Neural progenitor cell (in vitro differentiated cells): ENCODE measurements around the gene TMEM253. TPM values are rescaled to one million over a fixed set of nuclear protein-coding genes. Genes with fewer than 3 reads are reported as not detected.

Experiments used
- DNase-seq: peaks from one replicate; pipeline ENCODE4 v3.0.0-alpha.2; 2016; ENCODE audit warnings: low spot score
- H2AFZ ChIP-seq: fragments of 200-600 bp; sonication (generic); replicated peaks from 2 replicates; pipeline ENCODE4 v1.6.1; 2016; ENCODE audit warnings: antibody characterized with exemption
- H3F3A ChIP-seq: fragments of 200-600 bp; sonication (generic); 2 replicates; pipeline ENCODE4 v1.6.1; 2016; ENCODE audit warnings: antibody characterized with exemption, low read depth
- H3K27ac ChIP-seq: fragments of 200-600 bp; sonication (generic); 2 replicates; pipeline ENCODE4 v1.5.1; 2016; ENCODE audit warnings: mild to moderate bottlenecking
- H3K27me3 ChIP-seq: fragments of 200-600 bp; sonication (generic); 2 replicates; pipeline ENCODE4 v1.6.1; 2016; ENCODE audit warnings: mild to moderate bottlenecking, moderate library complexity
- H3K36me3 ChIP-seq: fragments of 200-600 bp; sonication (generic); 2 replicates; pipeline ENCODE4 v1.5.1; 2016
- H3K4me1 ChIP-seq: fragments of 200-600 bp; sonication (generic); 2 replicates; pipeline ENCODE4 v1.6.1; 2016; ENCODE audit warnings: mixed run types
- H3K4me2 ChIP-seq: fragments of 200-600 bp; sonication (generic); 2 replicates; pipeline ENCODE4 v1.6.1; 2016
- H3K4me3 ChIP-seq: fragments of 200-600 bp; sonication (generic); 2 replicates; pipeline ENCODE4 v1.5.1; 2016
- H3K79me2 ChIP-seq: fragments of 200-600 bp; sonication (generic); 2 replicates; pipeline ENCODE4 v1.6.1; 2016; ENCODE audit warnings: low read depth
- H3K9ac ChIP-seq: fragments of 200-600 bp; sonication (generic); 2 replicates; pipeline ENCODE4 v1.6.1; 2016
- H3K9me3 ChIP-seq: fragments of 200-600 bp; sonication (generic); 2 replicates; pipeline ENCODE4 v1.5.1; 2016; ENCODE audit warnings: low read depth
- H4K20me1 ChIP-seq: fragments of 200-600 bp; sonication (generic); 2 replicates; pipeline ENCODE4 v1.6.1; 2016; ENCODE audit warnings: low read depth
- H3K27ac Mint-ChIP-seq: 3 replicates; pipeline ENCODE4 v1.8.0; 2021; ENCODE audit warnings: mixed read lengths
- H3K27me3 Mint-ChIP-seq: 2 replicates; pipeline ENCODE4 v1.8.0; 2022; ENCODE audit warnings: low read depth, mild to moderate bottlenecking, inconsistent platforms, moderate library complexity, mixed read lengths; ENCODE audit not compliant: insufficient read depth
- H3K36me3 Mint-ChIP-seq: 3 replicates; pipeline ENCODE4 v1.8.0; 2021; ENCODE audit warnings: mixed read lengths
- H3K4me1 Mint-ChIP-seq: 3 replicates; pipeline ENCODE4 v1.8.0; 2021; ENCODE audit warnings: mixed read lengths
- H3K4me3 Mint-ChIP-seq: 3 replicates; pipeline ENCODE4 v1.8.0; 2021; ENCODE audit warnings: mild to moderate bottlenecking, moderate library complexity, mixed read lengths
- H3K9me3 Mint-ChIP-seq: 3 replicates; pipeline ENCODE4 v1.8.0; 2020; ENCODE audit warnings: mixed read lengths
- EZH2 ChIP-seq: fragments of 200-600 bp; sonication (generic); IDR thresholded peaks from 2 replicates; pipeline ENCODE4 v1.6.1; 2017; ENCODE audit warnings: antibody characterized with exemption, mild to moderate bottlenecking, moderate library complexity
- EZH2phosphoT487 ChIP-seq: fragments of 200-600 bp; sonication (generic); IDR thresholded peaks from 2 replicates; pipeline ENCODE4 v1.6.1; 2017; ENCODE audit warnings: antibody characterized with exemption
- total RNA-seq: library from RNA; depleted of rRNA; stranded (reverse); fragments of >200 nt; gene quantifications from 2 replicates; pipeline ENCODE4 v1.2.3, GENCODE V29; 2015; ENCODE audit warnings: low replicate concordance
- TF ChIP-seq, protein P1 (sequence below): fragments of 200-600 bp; sonication (generic); IDR thresholded peaks from 2 replicates; pipeline ENCODE4 v1.5.1; 2017; ENCODE audit warnings: antibody characterized with exemption, mild to moderate bottlenecking

Gene TMEM253
- total RNA-seq, 1 donor from 2014 or later: 0.22 TPM

DNA sequence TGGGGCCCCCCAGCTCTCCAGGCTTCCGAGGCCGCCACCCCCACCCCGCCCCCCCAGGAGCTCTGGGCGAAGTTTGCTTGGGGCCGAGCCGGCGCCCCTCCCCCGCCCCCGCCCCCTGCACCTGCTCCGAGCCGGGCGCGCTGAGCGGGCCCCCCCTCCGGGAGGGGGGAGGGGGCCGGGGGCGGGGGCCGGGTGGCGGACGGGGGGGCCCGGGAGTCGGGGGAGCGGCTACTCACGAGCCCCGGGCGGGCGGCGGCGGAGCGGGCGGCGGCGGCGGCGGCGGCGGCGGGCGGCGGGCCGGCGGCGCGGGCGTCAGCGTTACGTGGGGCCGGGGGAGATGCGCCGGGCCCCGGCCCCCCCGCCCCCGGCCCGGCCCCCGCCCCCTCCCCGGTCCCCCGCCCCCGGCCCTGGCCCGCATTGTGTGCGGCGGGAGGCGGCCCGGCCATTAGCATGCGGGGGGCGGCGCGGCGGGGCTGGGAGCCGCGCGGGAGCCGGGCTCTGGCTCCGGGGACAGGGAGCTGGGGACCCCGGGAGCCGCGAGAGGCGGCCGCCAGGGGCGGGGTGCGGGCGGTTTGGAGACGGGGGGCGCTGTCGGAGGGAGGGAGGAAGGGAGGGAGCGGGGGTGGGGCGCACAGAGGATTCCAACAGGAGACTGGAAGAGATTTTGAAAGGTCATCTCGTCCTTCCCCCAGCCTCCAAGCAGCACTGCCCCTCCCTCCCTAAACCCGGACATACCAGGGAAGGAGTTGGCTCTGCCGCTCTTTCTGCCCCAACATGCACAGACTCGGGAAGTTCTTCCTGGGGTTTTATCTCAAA is 2.6 kb upstream of the TMEM253 start, which contains the start of gene ZNF219:
Gene ZNF219, minus strand, starts transcription at position 580 of the 816 bp plus-strand sequence. CDS start 5,064 bp downstream, outside the sequence.
- Histone ChIP-seq H3K36me3 (no peaks in the 10 kb centered on the region), H3K4me1 (peaks cover 54% of the 10 kb centered on the region), H2AFZ (no peak within 1 kb of the TSS), H3K79me2 (peaks cover 73% of the 10 kb centered on the region), H3K9me3 (no peaks in the 10 kb centered on the region), H4K20me1 (peaks cover 30% of the 10 kb centered on the region), H3K9ac (peak within 1 kb of the TSS; percentile 50), H3K4me3 (peak within 1 kb of the TSS; percentile 83), H3K27ac (peak within 1 kb of the TSS; percentile 91), H3K27me3 (peaks cover 3% of the 10 kb centered on the region), H3K4me2 (peak within 1 kb of the TSS; percentile 87), H3F3A (peaks cover 71% of the 10 kb centered on the region)
- Mint-ChIP-seq H3K27me3 (peaks cover 11% of the 10 kb centered on the region), H3K4me3 (peak within 1 kb of the TSS; percentile 95), H3K4me1 (peaks cover 77% of the 10 kb centered on the region), H3K9me3 (peaks cover 2% of the 10 kb centered on the region), H3K27ac (peak within 1 kb of the TSS; percentile 98), H3K36me3 (peaks cover 4% of the 10 kb centered on the region)
- DNase-seq: peak; percentile 92
- TF ChIP-seq, protein P1, sequence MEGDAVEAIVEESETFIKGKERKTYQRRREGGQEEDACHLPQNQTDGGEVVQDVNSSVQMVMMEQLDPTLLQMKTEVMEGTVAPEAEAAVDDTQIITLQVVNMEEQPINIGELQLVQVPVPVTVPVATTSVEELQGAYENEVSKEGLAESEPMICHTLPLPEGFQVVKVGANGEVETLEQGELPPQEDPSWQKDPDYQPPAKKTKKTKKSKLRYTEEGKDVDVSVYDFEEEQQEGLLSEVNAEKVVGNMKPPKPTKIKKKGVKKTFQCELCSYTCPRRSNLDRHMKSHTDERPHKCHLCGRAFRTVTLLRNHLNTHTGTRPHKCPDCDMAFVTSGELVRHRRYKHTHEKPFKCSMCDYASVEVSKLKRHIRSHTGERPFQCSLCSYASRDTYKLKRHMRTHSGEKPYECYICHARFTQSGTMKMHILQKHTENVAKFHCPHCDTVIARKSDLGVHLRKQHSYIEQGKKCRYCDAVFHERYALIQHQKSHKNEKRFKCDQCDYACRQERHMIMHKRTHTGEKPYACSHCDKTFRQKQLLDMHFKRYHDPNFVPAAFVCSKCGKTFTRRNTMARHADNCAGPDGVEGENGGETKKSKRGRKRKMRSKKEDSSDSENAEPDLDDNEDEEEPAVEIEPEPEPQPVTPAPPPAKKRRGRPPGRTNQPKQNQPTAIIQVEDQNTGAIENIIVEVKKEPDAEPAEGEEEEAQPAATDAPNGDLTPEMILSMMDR: peak; percentile 31
- TF ChIP-seq EZH2: no peak

DNA sequence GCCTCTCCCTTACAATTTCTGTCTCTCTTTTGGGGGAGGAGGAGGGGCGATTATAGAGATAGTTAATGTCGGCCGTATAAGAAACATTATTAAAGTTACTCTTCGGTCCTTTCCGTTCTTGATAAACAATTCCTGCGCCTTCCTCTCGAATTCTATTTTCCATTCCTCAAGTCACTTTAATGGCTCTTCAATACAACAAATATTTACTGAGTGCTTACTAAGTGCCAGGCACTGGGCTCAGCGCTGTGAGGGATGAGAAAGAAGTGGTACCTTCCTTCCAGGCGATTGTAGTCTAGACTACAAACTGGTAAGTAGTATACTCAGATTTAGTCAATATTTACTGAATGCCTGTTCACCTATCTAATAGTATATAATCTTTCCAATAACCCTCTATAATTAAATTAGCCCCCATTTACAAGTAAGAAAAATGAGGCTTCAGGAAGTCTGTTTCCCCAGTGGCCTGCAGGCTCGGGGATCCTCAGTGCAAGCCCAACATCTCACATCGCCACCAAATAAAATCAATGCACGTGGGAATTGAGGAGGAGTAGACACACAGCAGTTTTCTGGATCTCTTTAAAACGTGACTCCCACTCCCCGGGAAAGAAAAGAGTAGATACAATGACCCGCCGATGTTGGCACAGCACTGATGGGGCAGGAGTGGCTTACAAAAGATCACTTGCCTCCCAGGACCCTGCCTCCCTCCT is 1.8 kb upstream of the TMEM253 start:
- H3K27ac Mint-ChIP-seq: peak overlapping the region; percentile 61
- H3K27me3 Mint-ChIP-seq: peaks cover 7% of the 10 kb centered on the region
- Histone ChIP-seq H3K4me2 (peak overlapping the region; percentile 86), H3K36me3 (no peaks in the 10 kb centered on the region), H3K4me3 (peak overlapping the region; percentile 61), H4K20me1 (peaks cover 25% of the 10 kb centered on the region), H3K4me1 (peaks cover 50% of the 10 kb centered on the region), H3K27ac (peak overlapping the region; percentile 77), H3K79me2 (peaks cover 68% of the 10 kb centered on the region), H3K9ac (peak overlapping the region; percentile 11), H3K9me3 (no peaks in the 10 kb centered on the region), H2AFZ (no peak overlapping the region), H3F3A (peaks cover 69% of the 10 kb centered on the region), H3K27me3 (peaks cover 3% of the 10 kb centered on the region)
- peak overlapping the region; percentile 87 for H3K4me3 Mint-ChIP-seq
- no peaks in the 10 kb centered on the region for H3K36me3 Mint-ChIP-seq
- no peak for DNase-seq
- H3K4me1 Mint-ChIP-seq: peaks cover 72% of the 10 kb centered on the region
- TF ChIP-seq, protein P1: no peak
- TF ChIP-seq EZH2 (no peak), EZH2phosphoT487 (no peak)
- peaks cover 2% of the 10 kb centered on the region for H3K9me3 Mint-ChIP-seq

DNA sequence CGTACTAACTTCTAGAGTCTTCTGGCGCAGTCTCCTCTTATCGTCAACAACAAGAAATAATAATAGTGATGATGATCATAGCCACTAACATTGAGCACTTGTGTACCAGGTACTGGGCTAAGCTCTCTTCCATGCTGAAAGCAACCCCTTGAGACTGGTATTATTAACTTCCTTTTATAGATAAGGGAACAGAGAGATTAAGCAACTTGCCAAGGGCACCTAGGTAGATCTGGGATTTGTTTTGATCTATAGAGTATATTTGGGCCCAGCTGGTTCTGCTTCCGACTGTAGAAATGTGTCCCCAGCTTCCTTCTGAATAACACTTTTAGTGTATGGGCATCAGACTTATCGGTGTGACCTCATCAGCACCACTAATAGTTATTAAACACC is 1.3 kb upstream of the TMEM253 start:
- Mint-ChIP-seq H3K4me3 (peak overlapping the region; percentile 87), H3K4me1 (peaks cover 70% of the 10 kb centered on the region), H3K27ac (peak overlapping the region; percentile 61), H3K9me3 (peaks cover 2% of the 10 kb centered on the region), H3K36me3 (no peaks in the 10 kb centered on the region), H3K27me3 (peaks cover 6% of the 10 kb centered on the region)
- Histone ChIP-seq H3K36me3 (no peaks in the 10 kb centered on the region), H3K27ac (peak overlapping the region; percentile 55), H3F3A (peaks cover 69% of the 10 kb centered on the region), H3K9ac (no peak overlapping the region), H3K4me1 (peaks cover 50% of the 10 kb centered on the region), H3K9me3 (no peaks in the 10 kb centered on the region), H3K4me3 (peak overlapping the region; percentile 61), H3K79me2 (peaks cover 68% of the 10 kb centered on the region), H2AFZ (no peak overlapping the region), H3K4me2 (peak overlapping the region; percentile 86), H4K20me1 (peaks cover 25% of the 10 kb centered on the region), H3K27me3 (peaks cover 3% of the 10 kb centered on the region)
- TF ChIP-seq, protein P1: no peak
- no peak for TF ChIP-seq EZH2phosphoT487
- no peak for TF ChIP-seq EZH2
- DNase-seq: no peak
